ENCODE results near the gene FCHSD2.
A peak's percentile ranks its signal among the peaks of the same experiment; 100 is the strongest.

Gene FCHSD2

DNA sequence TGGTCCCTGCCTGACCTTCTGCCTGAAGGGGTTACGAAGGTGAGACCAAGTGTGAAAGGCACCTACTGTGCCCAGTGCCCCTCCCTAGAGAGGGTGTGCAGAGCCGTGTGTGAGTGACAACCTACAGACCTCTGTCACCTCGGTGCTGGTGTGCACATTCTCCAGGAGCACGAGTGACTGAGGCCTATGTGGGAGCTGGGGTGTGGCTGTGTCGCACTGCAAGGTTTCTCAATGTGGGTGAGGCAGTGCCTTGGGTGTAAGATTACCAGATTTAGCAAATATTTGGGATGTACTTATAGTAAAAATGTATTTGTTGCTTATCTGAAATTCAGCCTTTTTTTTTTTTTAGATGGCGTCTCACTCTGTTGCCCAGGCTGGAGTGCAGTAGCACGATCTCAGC, 353.9 kb downstream of the FCHSD2 start:
- no peaks in the 10 kb centered on the region for H3K27me3 ChIP-seq (ENCODE audit: insufficient read depth, low read length)
- no peaks in the 10 kb centered on the region for H3F3A ChIP-seq (ENCODE audit: insufficient read depth, low read length)
- H3K27ac ChIP-seq (ENCODE audit: low read depth, low read length, poor library complexity, severe bottlenecking): peak overlapping the region; percentile 26
- H3K9ac ChIP-seq (ENCODE audit: low read length): no peak overlapping the region
- H3K36me3 ChIP-seq (ENCODE audit: insufficient read depth, low read length): no peaks in the 10 kb centered on the region
- TF ChIP-seq EZH2 (IDR thresholded peaks at IDR 0.05; ENCODE audit: borderline replicate concordance, low read length): no peak
- TF ChIP-seq, protein P1, sequence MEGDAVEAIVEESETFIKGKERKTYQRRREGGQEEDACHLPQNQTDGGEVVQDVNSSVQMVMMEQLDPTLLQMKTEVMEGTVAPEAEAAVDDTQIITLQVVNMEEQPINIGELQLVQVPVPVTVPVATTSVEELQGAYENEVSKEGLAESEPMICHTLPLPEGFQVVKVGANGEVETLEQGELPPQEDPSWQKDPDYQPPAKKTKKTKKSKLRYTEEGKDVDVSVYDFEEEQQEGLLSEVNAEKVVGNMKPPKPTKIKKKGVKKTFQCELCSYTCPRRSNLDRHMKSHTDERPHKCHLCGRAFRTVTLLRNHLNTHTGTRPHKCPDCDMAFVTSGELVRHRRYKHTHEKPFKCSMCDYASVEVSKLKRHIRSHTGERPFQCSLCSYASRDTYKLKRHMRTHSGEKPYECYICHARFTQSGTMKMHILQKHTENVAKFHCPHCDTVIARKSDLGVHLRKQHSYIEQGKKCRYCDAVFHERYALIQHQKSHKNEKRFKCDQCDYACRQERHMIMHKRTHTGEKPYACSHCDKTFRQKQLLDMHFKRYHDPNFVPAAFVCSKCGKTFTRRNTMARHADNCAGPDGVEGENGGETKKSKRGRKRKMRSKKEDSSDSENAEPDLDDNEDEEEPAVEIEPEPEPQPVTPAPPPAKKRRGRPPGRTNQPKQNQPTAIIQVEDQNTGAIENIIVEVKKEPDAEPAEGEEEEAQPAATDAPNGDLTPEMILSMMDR (IDR thresholded peaks at IDR 0.05; ENCODE audit: low read length): no peak
- no peaks in the 10 kb centered on the region for H4K20me1 ChIP-seq (ENCODE audit: insufficient read depth, low read length)
- no peaks in the 10 kb centered on the region for H3K9me2 ChIP-seq (ENCODE audit: low read depth, low read length)
- H3K79me2 ChIP-seq (ENCODE audit: insufficient read depth, low read length): no peaks in the 10 kb centered on the region
- no peak overlapping the region for H2AFZ ChIP-seq (ENCODE audit: low read length)
- no peak overlapping the region for H3K4me3 ChIP-seq (ENCODE audit: low read depth, low read length, poor library complexity, severe bottlenecking)
- H3K9me3 ChIP-seq (ENCODE audit: low read length): no peaks in the 10 kb centered on the region
- no peak overlapping the region for H3K4me2 ChIP-seq (ENCODE audit: low read length)
- peaks cover 22% of the 10 kb centered on the region for H3K4me1 ChIP-seq (ENCODE audit: insufficient read depth, low read length, severe bottlenecking)

DNA sequence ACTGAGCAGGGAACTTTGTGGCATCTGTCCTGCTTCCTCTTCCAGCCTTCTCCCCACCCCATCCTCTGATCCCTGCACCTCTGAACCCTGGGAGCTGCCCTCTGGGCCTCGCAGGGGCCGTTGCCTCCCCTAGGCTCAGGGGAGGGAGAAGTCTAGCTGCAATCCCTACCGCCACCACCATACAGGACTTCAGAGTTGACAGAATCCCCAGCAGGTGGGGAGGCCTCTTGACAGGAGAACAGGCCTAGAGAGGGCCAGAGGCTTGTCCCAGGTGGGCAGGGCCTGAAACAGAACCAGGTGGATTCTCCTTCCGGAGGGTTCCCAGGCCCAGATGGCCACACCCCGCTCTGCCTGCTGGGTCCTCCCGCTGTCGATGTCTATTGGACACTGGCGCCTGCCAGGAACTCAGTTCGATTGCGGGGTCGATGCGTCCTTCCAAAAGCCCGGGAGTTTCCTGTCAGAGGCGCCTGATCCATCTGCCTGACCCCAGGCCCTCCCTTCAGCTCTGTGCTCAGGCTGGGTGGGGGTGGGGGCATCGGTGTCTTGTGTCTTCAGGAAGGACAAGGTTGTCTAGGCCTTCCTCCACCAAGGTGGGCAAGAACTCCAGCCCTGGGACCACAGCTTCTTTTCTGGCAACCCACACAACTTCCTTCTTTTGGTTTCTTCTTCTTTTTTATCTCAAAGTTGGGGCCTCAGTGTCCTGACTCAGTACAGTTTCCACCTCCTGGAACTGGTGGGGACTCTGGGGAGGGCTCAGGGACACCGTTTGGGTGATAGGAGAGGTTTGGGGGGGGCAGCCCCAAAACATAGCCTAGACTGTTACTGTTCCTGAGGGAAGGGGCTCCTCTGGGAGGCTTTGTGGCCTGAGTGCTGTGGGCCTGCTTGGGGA, 354.7 kb downstream of the FCHSD2 start:
- no peaks in the 10 kb centered on the region for H3K27me3 ChIP-seq (ENCODE audit: insufficient read depth, low read length)
- no peaks in the 10 kb centered on the region for H3K36me3 ChIP-seq (ENCODE audit: insufficient read depth, low read length)
- H3K27ac ChIP-seq (ENCODE audit: low read depth, low read length, poor library complexity, severe bottlenecking): peak overlapping the region; percentile 26
- H4K20me1 ChIP-seq (ENCODE audit: insufficient read depth, low read length): no peaks in the 10 kb centered on the region
- H3K4me1 ChIP-seq (ENCODE audit: insufficient read depth, low read length, severe bottlenecking): peaks cover 14% of the 10 kb centered on the region
- no peaks in the 10 kb centered on the region for H3F3A ChIP-seq (ENCODE audit: insufficient read depth, low read length)
- TF ChIP-seq EZH2 (IDR thresholded peaks at IDR 0.05; ENCODE audit: borderline replicate concordance, low read length): no peak
- TF ChIP-seq, protein P1 (IDR thresholded peaks at IDR 0.05; ENCODE audit: low read length): peak; percentile 28; the same call in 1 of the 2 replicates
- H3K4me3 ChIP-seq (ENCODE audit: low read depth, low read length, poor library complexity, severe bottlenecking): no peak overlapping the region
- H3K9me2 ChIP-seq (ENCODE audit: low read depth, low read length): no peaks in the 10 kb centered on the region
- H3K79me2 ChIP-seq (ENCODE audit: insufficient read depth, low read length): no peaks in the 10 kb centered on the region
- H2AFZ ChIP-seq (ENCODE audit: low read length): no peak overlapping the region
- H3K9me3 ChIP-seq (ENCODE audit: low read length): no peaks in the 10 kb centered on the region
- no peak overlapping the region for H3K4me2 ChIP-seq (ENCODE audit: low read length)
- H3K9ac ChIP-seq (ENCODE audit: low read length): no peak overlapping the region; the same call in 1 of the 2 replicates

All from OCI-LY1 (cell line).